Naive thymus-derived CD4-positive, alpha-beta T cell (primary cell): ENCODE results near the gene SLCO2A1. TPM values are rescaled to one million over a fixed set of nuclear protein-coding genes. Genes with fewer than 3 reads are reported as not detected.
A peak's percentile ranks its signal among the peaks of the same experiment; 100 is the strongest.

Experiments
- ATAC-seq: fragments of 150-1000 bp; cut with Tn5 transposase; 2 replicates; pipeline ENCODE4 v1.10.0; 2021; ENCODE audit warnings: mild to moderate bottlenecking, moderate library complexity
- CTCF ChIA-PET: fragments of 350-600 bp; sonication (Branson Sonifier 250); formaldehyde crosslinking; loops from one replicate; lab custom pipeline; 2021; ENCODE audit warnings: antibody characterized with exemption; lab: Charles Lee
- POLR2A ChIA-PET: fragments of 350-600 bp; sonication (Branson Sonifier 250); formaldehyde crosslinking; loops from one replicate; lab custom pipeline; 2021; ENCODE audit warnings: antibody characterized with exemption, inconsistent platforms; lab: Charles Lee
- DNase-seq, 9 donors: peaks; one replicate each; pipeline versions ENCODE4 v3.0.0 to v3.0.0-alpha.2; 2020 to 2022; ENCODE audit warnings: mixed read lengths in 1 of 9
- H3K27ac ChIP-seq: one replicate; pipeline ENCODE4 v1.7.0; 2013; ENCODE audit warnings: mild to moderate bottlenecking, low read depth, low read length, moderate library complexity
- H3K27me3 ChIP-seq, 2 donors: one replicate each; pipeline ENCODE4 v1.7.0; 2013; ENCODE audit warnings: low read length in 2 of 2, mild to moderate bottlenecking in 2 of 2, moderate library complexity in 2 of 2; ENCODE audit not compliant: control insufficient read depth in 2 of 2, insufficient read depth in 2 of 2
- H3K36me3 ChIP-seq, 3 experiments: 1 replicate in 2 of 3; 2 replicates in 1 of 3; pipeline ENCODE4 v1.7.0; 2013; ENCODE audit warnings: low read length in 3 of 3, mild to moderate bottlenecking in 3 of 3, moderate library complexity in 1 of 3; ENCODE audit not compliant: insufficient read depth in 3 of 3, control insufficient read depth in 2 of 3
- H3K4me1 ChIP-seq, 2 donors: one replicate each; pipeline ENCODE4 v1.7.0; 2013; ENCODE audit warnings: low read length in 2 of 2, mild to moderate bottlenecking in 2 of 2, moderate library complexity in 1 of 2; ENCODE audit not compliant: control insufficient read depth in 2 of 2, insufficient read depth in 2 of 2
- H3K4me3 ChIP-seq: 2 replicates; pipeline ENCODE4 v1.7.0; 2013; ENCODE audit warnings: mild to moderate bottlenecking, low read length
- H3K9me3 ChIP-seq, 3 experiments: 1 replicate in 2 of 3; 2 replicates in 1 of 3; pipeline ENCODE4 v1.7.0; 2013; ENCODE audit warnings: low read length in 3 of 3; ENCODE audit not compliant: control insufficient read depth in 2 of 3
- H3K27ac Mint-ChIP-seq, 9 donors: one replicate each; pipeline ENCODE4 v1.8.0; 2020 to 2022; ENCODE audit warnings: mixed read lengths in 9 of 9, mild to moderate bottlenecking in 8 of 9, moderate library complexity in 5 of 9, inconsistent platforms in 2 of 9
- H3K27me3 Mint-ChIP-seq, 5 donors: one replicate each; pipeline ENCODE4 v1.8.0; 2021 to 2022; ENCODE audit warnings: mixed read lengths in 5 of 5, mild to moderate bottlenecking in 1 of 5
- H3K36me3 Mint-ChIP-seq, 5 donors: one replicate each; pipeline ENCODE4 v1.8.0; 2020 to 2022; ENCODE audit warnings: mixed read lengths in 5 of 5, mild to moderate bottlenecking in 3 of 5, inconsistent platforms in 1 of 5
- H3K4me1 Mint-ChIP-seq, 7 donors: one replicate each; pipeline ENCODE4 v1.8.0; 2020 to 2022; ENCODE audit warnings: mixed read lengths in 7 of 7, mild to moderate bottlenecking in 3 of 7, inconsistent platforms in 1 of 7
- H3K4me3 Mint-ChIP-seq, 10 donors: one replicate each; pipeline ENCODE4 v1.8.0; 2020 to 2022; ENCODE audit warnings: mild to moderate bottlenecking in 10 of 10, mixed read lengths in 10 of 10, moderate library complexity in 6 of 10, inconsistent platforms in 2 of 10
- H3K9me3 Mint-ChIP-seq, 11 donors: one replicate each; pipeline ENCODE4 v1.8.0; 2020 to 2022; ENCODE audit warnings: mixed read lengths in 11 of 11, mild to moderate bottlenecking in 4 of 11, inconsistent platforms in 1 of 11, moderate library complexity in 1 of 11
- intact Hi-C, 2 donors: fragments of 100-400 bp; cut with micrococcal nuclease; formaldehyde crosslinking; loops; one replicate each; pipeline ENCODE4 v1.15.1; 2023
- polyA plus RNA-seq, 2 donors: library from polyadenylated mRNA; unstranded; fragments of 300-500 nt; fragmentation: Illumina TruSeq; gene quantifications; one replicate each; pipeline ENCODE4 v1.2.3, GENCODE V29; 2021
- total RNA-seq, 6 experiments: library from RNA in 5 of 6; stranded (reverse) in 5 of 6; gene quantifications; 1 replicate in 5 of 6; 2 replicates in 1 of 6; pipeline ENCODE4 v1.2.3 and lab custom pipeline; 2021 to 2026

SLCO2A1 gene
- total and polyA plus RNA-seq, 7 experiments from 2014 or later, result not detected

GRCh38 chr3:133901847-133902246 lies 127.9 kb downstream of the SLCO2A1 start:
- ChIA-PET POLR2A (no interaction called here), CTCF (no interaction called here)
- Histone ChIP-seq H3K27me3 (no peaks in the 10 kb centered on the region), H3K9me3 (no peaks in the 10 kb centered on the region), H3K36me3 (no peaks in the 10 kb centered on the region), H3K27ac (no peak overlapping the region), H3K4me3 (no peak overlapping the region), H3K4me1 (no peaks in the 10 kb centered on the region)
- peaks cover 0 to 4% (median 0%) of the 10 kb centered on the region in 5 donors for H3K36me3 Mint-ChIP-seq
- intact Hi-C loops, result no loop called here
- peaks cover 0 to 11% (median 2%) of the 10 kb centered on the region in 7 donors for H3K4me1 Mint-ChIP-seq
- H3K27ac Mint-ChIP-seq, result no peak overlapping the region
- H3K9me3 Mint-ChIP-seq, result peaks cover 0 to 11% (median 5%) of the 10 kb centered on the region in 11 donors
- ATAC-seq (no peak), DNase-seq (no peak)
- peaks cover 24 to 55% (median 39%) of the 10 kb centered on the region in 5 donors for H3K27me3 Mint-ChIP-seq
- H3K4me3 Mint-ChIP-seq, result no peak overlapping the region

DNA sequence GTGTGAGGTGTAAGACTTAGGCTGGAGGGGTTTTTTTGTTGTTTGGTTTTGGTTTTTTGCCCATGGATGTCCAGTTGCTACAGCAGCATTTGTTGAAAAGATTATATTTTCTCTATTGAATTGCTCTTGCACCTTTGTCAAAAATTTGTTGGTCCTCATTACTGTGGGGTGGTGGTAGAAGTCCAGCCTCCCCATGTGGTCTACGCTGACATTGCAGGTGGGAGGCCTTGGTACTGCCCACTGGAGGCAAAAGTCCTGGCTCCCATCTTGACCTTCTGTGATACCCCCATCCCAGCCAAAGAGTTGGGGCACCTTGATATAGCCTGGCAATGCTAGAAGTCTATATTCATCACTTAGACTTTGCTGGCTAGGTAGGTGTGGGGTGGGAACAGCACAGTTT lies 128.6 kb downstream of the SLCO2A1 start:
- Mint-ChIP-seq H3K4me1 (peaks cover 0 to 16% (median 5%) of the 10 kb centered on the region in 7 donors), H3K4me3 (no peak overlapping the region), H3K36me3 (peaks cover 0 to 4% (median 0%) of the 10 kb centered on the region in 5 donors), H3K27ac (no peak overlapping the region), H3K27me3 (peaks cover 28 to 60% (median 44%) of the 10 kb centered on the region in 5 donors), H3K9me3 (peaks cover 0 to 11% (median 5%) of the 10 kb centered on the region in 11 donors)
- intact Hi-C loops, result no loop called here
- no peak overlapping the region for H3K4me3 ChIP-seq
- CTCF ChIA-PET, result interaction anchor here (0.6 kb wide), 1 partner anchor 195 kb away, joined by 4 read pairs; no protein-coding TSS in a partner anchor
- no peaks in the 10 kb centered on the region for H3K4me1 ChIP-seq
- H3K27ac ChIP-seq, result no peak overlapping the region
- no peaks in the 10 kb centered on the region for H3K27me3 ChIP-seq
- no peaks in the 10 kb centered on the region for H3K9me3 ChIP-seq
- POLR2A ChIA-PET, result no interaction called here
- ATAC-seq, result no peak
- no peaks in the 10 kb centered on the region for H3K36me3 ChIP-seq
- DNase-seq, result no peak

DNA sequence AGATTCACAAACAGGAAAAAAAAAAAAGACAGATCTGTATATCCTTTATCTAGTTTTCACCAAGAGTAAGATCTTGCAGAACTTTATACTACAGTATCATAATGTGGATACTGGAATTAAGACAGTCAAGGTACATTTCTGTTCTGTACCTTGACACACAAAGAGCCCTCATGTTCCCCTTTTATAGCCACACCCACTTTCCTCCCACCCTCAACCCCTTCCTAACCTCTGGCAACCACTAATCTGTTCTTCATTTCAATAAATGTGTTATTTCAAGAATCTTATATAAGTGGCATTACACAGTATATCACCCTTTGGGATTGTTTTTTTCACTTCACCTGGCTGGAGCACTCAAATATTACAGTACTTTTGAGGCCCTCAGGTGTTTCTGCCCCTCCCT lies 130.4 kb downstream of the SLCO2A1 start:
- intact Hi-C loops, result no loop called here
- no peak for ATAC-seq
- Histone ChIP-seq H3K27me3 (no peaks in the 10 kb centered on the region), H3K27ac (no peak overlapping the region), H3K9me3 (no peaks in the 10 kb centered on the region), H3K4me3 (no peak overlapping the region), H3K4me1 (no peaks in the 10 kb centered on the region), H3K36me3 (no peaks in the 10 kb centered on the region)
- ChIA-PET CTCF (no interaction called here), POLR2A (no interaction called here)
- H3K36me3 Mint-ChIP-seq, result peaks cover 0 to 4% (median 0%) of the 10 kb centered on the region in 5 donors
- H3K4me3 Mint-ChIP-seq, result no peak overlapping the region
- no peak for DNase-seq
- peaks cover 0 to 11% (median 5%) of the 10 kb centered on the region in 11 donors for H3K9me3 Mint-ChIP-seq
- H3K27me3 Mint-ChIP-seq, result peaks cover 24 to 63% (median 42%) of the 10 kb centered on the region in 5 donors
- no peak overlapping the region for H3K27ac Mint-ChIP-seq
- H3K4me1 Mint-ChIP-seq, result peaks cover 0 to 16% (median 6%) of the 10 kb centered on the region in 7 donors

- CTCF ChIA-PET, result no interaction called here
- Mint-ChIP-seq H3K27ac (no peak overlapping the region), H3K36me3 (peaks cover 0 to 1% (median 0%) of the 10 kb centered on the region in 5 donors), H3K4me3 (no peak overlapping the region), H3K27me3 (peaks cover 39 to 71% (median 55%) of the 10 kb centered on the region in 5 donors), H3K9me3 (peaks cover 0 to 2% (median 1%) of the 10 kb centered on the region in 11 donors), H3K4me1 (peaks cover 0 to 21% (median 6%) of the 10 kb centered on the region in 7 donors)
- Histone ChIP-seq H3K27ac (no peak overlapping the region), H3K9me3 (no peaks in the 10 kb centered on the region), H3K36me3 (no peaks in the 10 kb centered on the region), H3K27me3 (no peaks in the 10 kb centered on the region), H3K4me3 (no peak overlapping the region), H3K4me1 (no peaks in the 10 kb centered on the region)
- POLR2A ChIA-PET, result no interaction called here
- intact Hi-C loops, result no loop called here
- DNase-seq (no peak), ATAC-seq (no peak)
Measured at GRCh38 chr3:133897547-133897946, 132.2 kb downstream of the SLCO2A1 start.

DNA sequence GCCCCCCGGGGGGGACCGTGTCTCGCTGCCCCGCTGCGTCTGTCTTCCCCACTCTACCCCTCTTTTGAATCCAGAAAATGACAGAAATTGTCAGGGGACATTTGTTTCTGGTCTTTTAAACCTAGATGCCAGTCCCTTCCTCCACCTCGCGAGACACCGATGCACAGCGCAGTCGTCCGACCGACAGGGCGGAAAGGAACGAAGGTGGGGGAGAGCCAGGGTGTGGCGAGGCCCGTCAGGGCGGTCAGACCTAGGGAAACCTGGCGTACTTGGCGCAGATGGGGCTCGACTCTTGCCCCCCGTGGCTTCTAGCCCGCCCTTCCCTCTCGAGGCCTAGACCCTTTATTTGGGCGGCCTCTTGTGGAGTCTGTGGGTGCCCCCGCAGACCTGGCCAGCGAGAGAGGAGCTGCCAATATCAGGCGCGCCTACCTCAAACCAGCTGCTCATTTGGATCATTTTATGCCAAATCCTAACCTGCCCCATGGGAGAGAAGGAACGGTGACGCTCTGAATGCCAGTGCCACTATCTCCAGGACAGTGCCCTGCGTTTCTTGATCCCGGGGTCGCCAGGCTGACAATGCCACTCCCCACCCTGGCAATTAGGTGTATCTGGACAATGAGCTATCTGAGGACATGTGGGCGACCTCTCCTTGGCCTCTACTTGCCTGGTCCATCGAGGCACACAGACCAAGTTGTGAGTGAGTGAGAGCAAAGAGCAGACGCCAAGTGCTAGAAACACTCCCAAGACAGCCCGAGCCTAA lies 133.5 kb downstream of the SLCO2A1 start:
- H3K4me3 ChIP-seq, result no peak overlapping the region

DNA sequence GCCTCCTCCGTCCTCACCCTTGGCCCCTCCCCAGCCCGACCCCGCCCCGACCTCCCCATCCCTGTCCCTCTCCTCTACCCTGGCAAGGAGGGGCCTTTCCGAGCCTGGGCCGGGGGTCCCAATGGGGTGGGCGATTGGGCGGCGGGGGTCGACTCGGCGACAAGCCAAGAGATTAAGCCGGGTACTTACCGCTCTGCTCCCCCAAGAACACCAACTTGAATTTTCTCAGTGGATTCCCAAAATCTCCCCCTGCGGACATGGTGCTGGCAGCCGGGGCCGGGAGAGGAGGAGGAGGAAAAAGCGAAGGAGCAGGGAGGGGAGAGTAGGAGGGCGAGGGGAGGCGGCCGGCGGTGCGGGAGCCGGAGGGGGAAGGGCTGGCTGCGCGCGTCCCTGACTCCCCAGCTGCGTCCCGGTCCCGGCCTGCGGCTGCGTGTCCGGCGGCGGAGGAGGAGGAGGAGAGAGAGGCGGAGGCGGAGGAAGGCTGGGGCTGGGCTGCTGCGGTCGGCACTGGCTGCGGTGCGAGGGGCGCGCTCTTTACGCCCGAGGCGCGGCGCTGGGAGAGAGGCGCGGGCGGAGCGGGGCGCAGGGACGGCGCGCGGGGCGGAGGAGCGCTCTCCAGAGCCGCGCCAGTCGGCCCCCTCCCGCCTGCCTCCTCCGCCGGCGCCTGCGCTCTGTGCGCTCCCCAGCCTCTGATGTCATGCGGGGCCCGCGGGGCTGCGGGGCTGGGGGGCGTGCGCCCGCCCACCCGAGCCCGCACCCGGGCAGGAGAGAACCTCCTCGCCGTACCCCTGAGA lies 134.3 kb downstream of the SLCO2A1 start, which contains the start of gene RAB6B:
Gene RAB6B, minus strand, starts transcription at position 675 of the 794 bp plus-strand sequence. Its CDS starts 416 bp downstream, at position 259.
- no peak within 1 kb of the TSS for H3K27ac Mint-ChIP-seq
- peaks cover 0 to 21% (median 8%) of the 10 kb centered on the region in 7 donors for H3K4me1 Mint-ChIP-seq
- H3K4me1 ChIP-seq, result no peaks in the 10 kb centered on the region
- intact Hi-C loops, result no loop called here
- H3K4me3 Mint-ChIP-seq, result peak within 1 kb of the TSS in 7 of 10 donors; percentile 32 to 73 (median 43)
- CTCF ChIA-PET, result no interaction called here
- no peaks in the 10 kb centered on the region for H3K36me3 Mint-ChIP-seq
- H3K9me3 Mint-ChIP-seq, result no peaks in the 10 kb centered on the region
- DNase-seq (no peak), ATAC-seq (peak; percentile 39)
- no peak within 1 kb of the TSS for H3K27ac ChIP-seq
- no peak within 1 kb of the TSS for H3K4me3 ChIP-seq
- no peaks in the 10 kb centered on the region for H3K36me3 ChIP-seq
- H3K27me3 Mint-ChIP-seq, result peaks cover 54 to 62% (median 57%) of the 10 kb centered on the region in 5 donors
- no peaks in the 10 kb centered on the region for H3K9me3 ChIP-seq
- H3K27me3 ChIP-seq, result no peaks in the 10 kb centered on the region
- POLR2A ChIA-PET, result no interaction called here

More for the DNA sequence above, 133.5 kb downstream of the SLCO2A1 start:
- H3K27me3 Mint-ChIP-seq, result peaks cover 49 to 64% (median 54%) of the 10 kb centered on the region in 5 donors
- Histone ChIP-seq H3K27me3 (no peaks in the 10 kb centered on the region), H3K9me3 (no peaks in the 10 kb centered on the region), H3K36me3 (no peaks in the 10 kb centered on the region), H3K4me1 (no peaks in the 10 kb centered on the region), H3K27ac (no peak overlapping the region)
- H3K4me3 Mint-ChIP-seq, result peak overlapping the region in 6 of 10 donors; percentile 32 to 73 (median 48)
- H3K36me3 Mint-ChIP-seq, result no peaks in the 10 kb centered on the region
- peaks cover 0 to 21% (median 8%) of the 10 kb centered on the region in 7 donors for H3K4me1 Mint-ChIP-seq
- intact Hi-C loops, result no loop called here
- CTCF ChIA-PET, result no interaction called here
- ATAC-seq (no peak), DNase-seq (no peak)
- no peak overlapping the region for H3K27ac Mint-ChIP-seq
- H3K9me3 Mint-ChIP-seq, result no peaks in the 10 kb centered on the region
- POLR2A ChIA-PET, result no interaction called here
